NB4 (cell line): ENCODE results near the gene ZNF525.
"Not testable (repeated sequence)": the region's sequence is repeated elsewhere in the genome, so short reads cannot be mapped to it uniquely, and the experiment has no call there.

Experiments used
- DNase-seq: peaks from one replicate; pipeline ENCODE4 v3.0.0; 2010; ENCODE audit warnings: low read depth
- H3K4me3 ChIP-seq: one replicate; pipeline ENCODE4 v1.5.1; 2011; ENCODE audit warnings: mild to moderate bottlenecking, low read depth, low read length, moderate library complexity
- CTCF ChIP-seq: IDR thresholded peaks from one replicate; pipeline ENCODE4 v1.5.1; 2012; ENCODE audit warnings: low read depth, low read length
- MAX ChIP-seq: IDR thresholded peaks from 2 replicates; pipeline ENCODE4 v1.6.1; 2011; ENCODE audit warnings: low read depth, low read length
- MYC ChIP-seq: IDR thresholded peaks from 2 replicates; pipeline ENCODE4 v1.6.1; 2011; ENCODE audit warnings: low read depth, low read length
- POLR2A ChIP-seq: IDR thresholded peaks from 2 replicates; pipeline ENCODE4 v1.6.1; 2011; ENCODE audit warnings: mild to moderate bottlenecking; ENCODE audit not compliant: insufficient read length; ENCODE audit errors: extremely low read depth

ZNF525 gene

GRCh38 chr19:53365134-53365898 lies at the start of gene ZNF525:
TSS of gene ZNF525 (plus strand) at chr19:53365705. CDS start at chr19:53372282, 6,577 bp downstream.
- peak; percentile 91 for DNase-seq
- TF ChIP-seq MYC = no peak; the same call in 1 of the 2 replicates
- TF ChIP-seq MAX = peak; percentile 36; the same call in 1 of the 2 replicates
- TF ChIP-seq POLR2A = peak; percentile 22
- no peak for TF ChIP-seq CTCF
- peak within 1 kb of the TSS; percentile 84 for H3K4me3 ChIP-seq

GRCh38 chr19:53328967-53329366 lies 36.5 kb upstream of the ZNF525 start:
- H3K4me3 ChIP-seq = no peak overlapping the region
- DNase-seq = no peak
- TF ChIP-seq POLR2A (no peak), CTCF (no peak), MYC (no peak), MAX (no peak)

GRCh38 chr19:53332484-53332883 lies 33.0 kb upstream of the ZNF525 start:
- H3K4me3 ChIP-seq = no peak overlapping the region
- DNase-seq = no peak
- TF ChIP-seq MAX (no peak), CTCF (no peak), MYC (no peak), POLR2A (no peak)

- TF ChIP-seq MYC = no peak
- no peak for TF ChIP-seq CTCF
- no peak for TF ChIP-seq MAX
- no peak for TF ChIP-seq POLR2A
- peak overlapping the region; percentile 61 for H3K4me3 ChIP-seq
- DNase-seq = peak; percentile 50
Measured at GRCh38 chr19:53333066-53333462, 32.4 kb upstream of the ZNF525 start.

GRCh38 chr19:53333463-53334449 lies 31.7 kb upstream of the ZNF525 start, which contains the start of gene ZNF845:
TSS of gene ZNF845 (plus strand) at chr19:53333749. CDS start at chr19:53341308, 7,559 bp downstream.
- peak; percentile 87 for DNase-seq
- TF ChIP-seq POLR2A (peak; percentile 82), CTCF (no peak), MAX (peak; percentile 3; the same call in 1 of the 2 replicates), MYC (peak; percentile 17; the same call in 1 of the 2 replicates)
- peak within 1 kb of the TSS; percentile 98 for H3K4me3 ChIP-seq

GRCh38 chr19:53344403-53344802 lies 21.1 kb upstream of the ZNF525 start:
- not testable (repeated sequence) for H3K4me3 ChIP-seq, DNase-seq
